Measurements from ENCODE around the gene NEK3. TPM values are rescaled to one million over a fixed set of nuclear protein-coding genes. Genes with fewer than 3 reads are reported as not detected.
"Not testable (repeated sequence)": the region's sequence is repeated elsewhere in the genome, so short reads cannot be mapped to it uniquely, and the experiment has no call there.

The NEK3 gene
- total RNA-seq, 3 donors from 2014 or later: 20.5 to 44.0 (median 35.9) TPM

- no peak overlapping the region for H3K4me3 ChIP-seq
- no peaks in the 10 kb centered on the region for H3K4me1 ChIP-seq (ENCODE audit: low read depth)
- intact Hi-C loops (cut with DNase I, micrococcal nuclease): no loop called here
- no peak for DNase-seq
- no peak for TF ChIP-seq CTCF (IDR thresholded peaks at IDR 0.05)
- no peaks in the 10 kb centered on the region for H3K36me3 ChIP-seq (ENCODE audit: low read depth)
- ATAC-seq: no peak
- H3K9me3 ChIP-seq: no peaks in the 10 kb centered on the region
Observed at GRCh38 chr13:52105841-52106240, 53.6 kb downstream of the NEK3 start.

- intact Hi-C loops (cut with DNase I, micrococcal nuclease): no loop called here
- no peaks in the 10 kb centered on the region for H3K36me3 ChIP-seq (ENCODE audit: low read depth)
- no peak overlapping the region for H3K4me3 ChIP-seq
- DNase-seq (no peak), ATAC-seq (no peak)
- TF ChIP-seq CTCF (IDR thresholded peaks at IDR 0.05): no peak
- no peaks in the 10 kb centered on the region for H3K4me1 ChIP-seq (ENCODE audit: low read depth)
- H3K9me3 ChIP-seq: no peaks in the 10 kb centered on the region
Observed at GRCh38 chr13:52104624-52105023, 54.8 kb downstream of the NEK3 start.

GRCh38 chr13:52103386-52103785, 56.0 kb downstream of the NEK3 start:
- intact Hi-C loops (cut with DNase I, micrococcal nuclease): no loop called here
- H3K36me3 ChIP-seq (ENCODE audit: low read depth): no peaks in the 10 kb centered on the region
- DNase-seq (no peak), ATAC-seq (no peak)
- no peaks in the 10 kb centered on the region for H3K9me3 ChIP-seq
- no peak overlapping the region for H3K4me3 ChIP-seq
- H3K4me1 ChIP-seq (ENCODE audit: low read depth): no peaks in the 10 kb centered on the region
- no peak for TF ChIP-seq CTCF (IDR thresholded peaks at IDR 0.05)

- H3K9me3 ChIP-seq; H3K4me1 ChIP-seq (ENCODE audit: low read depth); ATAC-seq; H3K36me3 ChIP-seq (ENCODE audit: low read depth); DNase-seq; H3K4me3 ChIP-seq; intact Hi-C loops (cut with DNase I, micrococcal nuclease): not testable (repeated sequence)
Observed at GRCh38 chr13:52102423-52102822, 57.0 kb downstream of the NEK3 start.

GRCh38 chr13:52097197-52097596, 62.2 kb downstream of the NEK3 start:
- Histone ChIP-seq H3K36me3 (ENCODE audit: low read depth) (no peaks in the 10 kb centered on the region), H3K9me3 (no peaks in the 10 kb centered on the region), H3K4me1 (ENCODE audit: low read depth) (no peaks in the 10 kb centered on the region), H3K4me3 (no peak overlapping the region)
- DNase-seq (no peak), ATAC-seq (no peak)
- TF ChIP-seq CTCF (IDR thresholded peaks at IDR 0.05): no peak
- intact Hi-C loops (cut with DNase I, micrococcal nuclease): no loop called here

GRCh38 chr13:52096748-52097147, 62.6 kb downstream of the NEK3 start:
- ATAC-seq (no peak), DNase-seq (no peak)
- H3K4me3 ChIP-seq: no peak overlapping the region
- no peaks in the 10 kb centered on the region for H3K36me3 ChIP-seq (ENCODE audit: low read depth)
- no peaks in the 10 kb centered on the region for H3K4me1 ChIP-seq (ENCODE audit: low read depth)
- no peak for TF ChIP-seq CTCF (IDR thresholded peaks at IDR 0.05)
- intact Hi-C loops (cut with DNase I, micrococcal nuclease): no loop called here
- no peaks in the 10 kb centered on the region for H3K9me3 ChIP-seq
